ENCODE data around the gene RASGRF1. TPM values are rescaled to one million over a fixed set of nuclear protein-coding genes. Genes with fewer than 3 reads are reported as not detected.

RASGRF1 gene
- total and polyA plus RNA-seq, 10 donors = 0.50 to 3.4 (median 1.8) TPM

GRCh38 chr15:78959360-78959759, 131.2 kb downstream of the RASGRF1 start:
- no peaks in the 10 kb centered on the region for H3K9me3 ChIP-seq
- no peaks in the 10 kb centered on the region for H3K36me3 ChIP-seq
- intact Hi-C loops (cut with DNase I; ENCODE audit: low total_unique reads) = no loop called here
- no peak overlapping the region for H3K27ac ChIP-seq
- no peaks in the 10 kb centered on the region for H3K27me3 ChIP-seq (replicated peaks in 1 of 7)
- no peaks in the 10 kb centered on the region for H3K4me1 ChIP-seq
- no peak overlapping the region for H3K4me3 ChIP-seq
- no peak for DNase-seq
- WGBS, 5 donors = 92 to 99% (median 97%) methylated on average over 10 of the region's 10 CpGs
- TF ChIP-seq POLR2A (IDR thresholded peaks at IDR 0.05) (no peak), POLR2AphosphoS5 (IDR thresholded peaks at IDR 0.05) (no peak)
- TF ChIP-seq, protein P1, sequence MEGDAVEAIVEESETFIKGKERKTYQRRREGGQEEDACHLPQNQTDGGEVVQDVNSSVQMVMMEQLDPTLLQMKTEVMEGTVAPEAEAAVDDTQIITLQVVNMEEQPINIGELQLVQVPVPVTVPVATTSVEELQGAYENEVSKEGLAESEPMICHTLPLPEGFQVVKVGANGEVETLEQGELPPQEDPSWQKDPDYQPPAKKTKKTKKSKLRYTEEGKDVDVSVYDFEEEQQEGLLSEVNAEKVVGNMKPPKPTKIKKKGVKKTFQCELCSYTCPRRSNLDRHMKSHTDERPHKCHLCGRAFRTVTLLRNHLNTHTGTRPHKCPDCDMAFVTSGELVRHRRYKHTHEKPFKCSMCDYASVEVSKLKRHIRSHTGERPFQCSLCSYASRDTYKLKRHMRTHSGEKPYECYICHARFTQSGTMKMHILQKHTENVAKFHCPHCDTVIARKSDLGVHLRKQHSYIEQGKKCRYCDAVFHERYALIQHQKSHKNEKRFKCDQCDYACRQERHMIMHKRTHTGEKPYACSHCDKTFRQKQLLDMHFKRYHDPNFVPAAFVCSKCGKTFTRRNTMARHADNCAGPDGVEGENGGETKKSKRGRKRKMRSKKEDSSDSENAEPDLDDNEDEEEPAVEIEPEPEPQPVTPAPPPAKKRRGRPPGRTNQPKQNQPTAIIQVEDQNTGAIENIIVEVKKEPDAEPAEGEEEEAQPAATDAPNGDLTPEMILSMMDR (IDR thresholded peaks at IDR 0.05 in 8 of 11, conservative IDR thresholded peaks at IDR 0.05 in 3 of 11) = no peak

DNA sequence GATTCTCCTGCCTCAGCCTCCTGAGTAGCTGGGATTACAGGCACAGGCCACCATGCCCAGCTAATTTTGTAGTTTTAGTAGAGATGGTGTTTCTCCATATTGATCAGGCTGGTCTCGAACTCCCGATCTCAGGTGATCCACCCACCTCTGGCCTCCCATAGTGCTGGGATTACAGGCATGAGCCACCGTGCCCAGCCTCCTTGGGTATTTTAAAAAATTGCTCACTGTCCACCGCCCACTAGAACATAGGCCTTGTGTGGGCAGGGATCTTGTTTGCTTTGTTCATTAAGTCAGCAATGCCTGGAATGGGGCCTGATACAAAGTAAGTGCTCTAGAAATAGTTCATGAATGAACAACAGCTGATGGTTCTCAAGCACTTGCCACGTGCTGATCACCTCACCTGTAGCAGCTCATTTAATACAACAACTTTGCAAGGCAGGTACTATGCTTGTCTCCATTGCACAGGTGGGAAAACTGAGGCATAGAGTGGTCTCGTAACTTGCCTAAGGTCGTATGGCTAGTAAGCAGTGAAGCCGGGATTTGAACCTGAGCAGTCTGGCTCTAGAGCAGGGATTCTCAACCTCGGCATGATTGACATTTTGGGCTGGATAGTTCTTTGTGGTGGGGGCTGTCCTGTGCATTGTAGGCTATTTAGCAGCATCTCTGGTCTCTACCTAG, 133.0 kb downstream of the RASGRF1 start:
- DNase-seq = no peak
- no peaks in the 10 kb centered on the region for H3K36me3 ChIP-seq
- no peaks in the 10 kb centered on the region for H3K27me3 ChIP-seq (replicated peaks in 1 of 7)
- no peaks in the 10 kb centered on the region for H3K9me3 ChIP-seq
- intact Hi-C loops (cut with DNase I; ENCODE audit: low total_unique reads) = no loop called here
- WGBS, 5 donors = 82 to 92% (median 86%) methylated on average over 9 of the region's 9 CpGs
- TF ChIP-seq, protein P1 (IDR thresholded peaks at IDR 0.05 in 8 of 11, conservative IDR thresholded peaks at IDR 0.05 in 3 of 11) = no peak
- H3K27ac ChIP-seq = no peak overlapping the region
- H3K4me3 ChIP-seq = no peak overlapping the region
- H3K4me1 ChIP-seq = no peaks in the 10 kb centered on the region

DNA sequence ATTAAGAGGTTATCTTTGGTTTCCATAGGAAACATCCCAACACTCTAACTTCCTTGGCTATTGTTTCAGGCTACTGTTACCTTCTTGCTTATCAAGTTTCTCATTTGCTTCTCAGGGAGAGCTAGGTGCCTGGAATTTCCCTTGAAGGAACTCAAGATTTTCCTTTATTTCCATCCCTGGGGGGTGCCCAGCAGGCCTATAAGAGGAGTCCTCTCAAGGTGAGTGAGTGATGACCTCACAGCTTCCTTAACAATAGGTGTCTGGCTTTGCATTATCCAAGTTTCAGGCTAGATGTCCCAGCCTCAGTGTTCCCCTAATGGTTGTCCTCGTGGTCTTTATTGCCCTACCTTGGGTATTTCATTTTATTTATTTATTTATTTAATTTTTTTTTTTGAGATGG, 133.6 kb downstream of the RASGRF1 start:
- Histone ChIP-seq H3K4me1 (peaks cover 0 to 5% (median 3%) of the 10 kb centered on the region in 6 donors), H3K9me3 (no peaks in the 10 kb centered on the region), H3K4me3 (no peak overlapping the region), H3K36me3 (no peaks in the 10 kb centered on the region), H3K27me3 (replicated peaks in 1 of 7) (no peaks in the 10 kb centered on the region), H3K27ac (no peak overlapping the region)
- 65 to 97% (median 80%) methylated on average over 1 of the region's 1 CpG for WGBS, 5 donors
- intact Hi-C loops (cut with DNase I; ENCODE audit: low total_unique reads) = no loop called here
- TF ChIP-seq POLR2A (IDR thresholded peaks at IDR 0.05) = no peak
- TF ChIP-seq POLR2AphosphoS5 (IDR thresholded peaks at IDR 0.05) = no peak
- TF ChIP-seq, protein P1 (IDR thresholded peaks at IDR 0.05 in 8 of 11, conservative IDR thresholded peaks at IDR 0.05 in 3 of 11) = no peak
- no peak for DNase-seq

DNA sequence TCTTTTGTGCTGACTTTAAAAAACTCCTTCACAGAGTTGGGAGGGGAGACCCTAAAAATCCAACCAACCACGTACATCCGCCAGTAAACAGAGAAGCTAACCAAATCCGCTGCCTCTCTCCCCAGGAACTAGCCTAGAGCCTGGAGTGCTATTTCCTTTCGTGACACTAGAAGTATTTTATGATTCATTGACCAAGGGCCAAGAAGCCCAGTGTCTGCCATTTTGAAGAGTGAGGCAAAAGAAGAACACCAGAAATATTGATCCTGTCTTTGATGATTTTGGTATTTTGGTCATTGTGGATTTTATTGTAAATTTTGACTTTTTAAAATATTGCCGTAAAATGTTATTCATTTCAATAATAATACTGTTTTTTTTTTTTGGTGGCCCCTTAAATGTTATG, 135.2 kb downstream of the RASGRF1 start:
- peaks cover 0 to 17% (median 12%) of the 10 kb centered on the region in 6 donors for H3K4me1 ChIP-seq
- no peak overlapping the region for H3K4me3 ChIP-seq
- no peak for DNase-seq
- no peaks in the 10 kb centered on the region for H3K9me3 ChIP-seq
- H3K27me3 ChIP-seq (replicated peaks in 1 of 7) = no peaks in the 10 kb centered on the region
- H3K36me3 ChIP-seq = no peaks in the 10 kb centered on the region
- intact Hi-C loops (cut with DNase I; ENCODE audit: low total_unique reads) = no loop called here
- H3K27ac ChIP-seq = no peak overlapping the region
- TF ChIP-seq POLR2AphosphoS5 (IDR thresholded peaks at IDR 0.05) (no peak), POLR2A (IDR thresholded peaks at IDR 0.05) (no peak)
- WGBS, 5 donors = 93 to 96% (median 95%) methylated on average over 5 of the region's 5 CpGs

Measured in spleen (tissue), 11 donors.